Measurements from ENCODE around the gene MYBPC3. TPM values are rescaled to one million over a fixed set of nuclear protein-coding genes. Genes with fewer than 3 reads are reported as not detected.
"Not testable (repeated sequence)": the region's sequence is repeated elsewhere in the genome, so short reads cannot be mapped to it uniquely, and the experiment has no call there.

MYBPC3 gene
- total RNA-seq, 1 experiment from 2014 or later: not detected

GRCh38 chr11:47335733-47336132 is 16.8 kb downstream of the MYBPC3 start:
- no TSS peak for BruUV-seq (replicated peaks)
- H3K27ac Mint-ChIP-seq (ENCODE audit: unreplicated experiment): no peak overlapping the region
- CTCF ChIA-PET: no interaction called here

GRCh38 chr11:47334699-47335411 is 17.6 kb downstream of the MYBPC3 start:
- CTCF ChIA-PET; BruUV-seq (replicated peaks): not testable (repeated sequence)

More at GRCh38 chr11:47335733-47336132, 16.8 kb downstream of the MYBPC3 start:
- H3K9me3 Mint-ChIP-seq (ENCODE audit: low read depth, unreplicated experiment): no peaks in the 10 kb centered on the region
- intact Hi-C loops (cut with micrococcal nuclease; ENCODE audit: unreplicated experiment): no loop called here
- H3K27me3 Mint-ChIP-seq (ENCODE audit: unreplicated experiment): peaks cover 21% of the 10 kb centered on the region
- TF ChIP-seq CTCF (IDR thresholded peaks at IDR 0.05; ENCODE audit: unreplicated experiment): no peak
- H3K36me3 Mint-ChIP-seq (ENCODE audit: insufficient read depth, unreplicated experiment): peaks cover 6% of the 10 kb centered on the region
- H3K4me3 Mint-ChIP-seq (ENCODE audit: low read depth, unreplicated experiment): no peak overlapping the region
- DNase-seq: no peak
- H3K4me1 Mint-ChIP-seq (ENCODE audit: low read depth, unreplicated experiment): no peaks in the 10 kb centered on the region

DNA sequence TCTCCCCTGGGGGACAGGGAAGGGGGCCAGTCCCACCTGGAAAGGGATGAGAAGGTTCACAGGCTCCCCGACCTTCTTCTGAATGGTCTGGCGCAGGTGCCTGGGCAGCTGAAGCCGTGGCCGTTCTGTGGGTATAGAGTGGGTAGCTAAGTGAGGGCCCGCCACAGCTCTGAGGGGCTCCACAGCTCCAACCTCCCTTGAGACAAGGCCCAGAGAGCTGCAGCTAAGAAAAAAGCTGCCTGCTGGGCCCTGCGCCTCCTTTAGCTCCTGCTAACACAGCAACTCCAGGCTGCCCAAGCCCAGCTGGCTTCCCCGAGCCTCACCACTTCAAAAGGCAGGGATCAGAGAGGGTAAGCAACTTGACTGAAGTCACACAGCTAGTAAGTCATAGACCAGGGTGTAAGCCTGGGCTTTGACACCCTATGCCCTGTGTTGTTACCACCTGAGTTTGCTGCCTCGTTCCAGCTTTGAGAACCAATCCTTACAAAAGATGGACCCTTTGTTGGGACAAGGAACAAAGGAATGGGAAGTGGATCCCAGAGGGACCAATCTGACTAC is 18.5 kb downstream of the MYBPC3 start:
- no peak overlapping the region for H3K4me3 Mint-ChIP-seq (ENCODE audit: low read depth, unreplicated experiment)
- CTCF ChIA-PET: no interaction called here
- H3K4me1 Mint-ChIP-seq (ENCODE audit: low read depth, unreplicated experiment): no peaks in the 10 kb centered on the region
- TF ChIP-seq CTCF (IDR thresholded peaks at IDR 0.05; ENCODE audit: unreplicated experiment): no peak
- no TSS peak for BruUV-seq (replicated peaks)
- peaks cover 12% of the 10 kb centered on the region for H3K27me3 Mint-ChIP-seq (ENCODE audit: unreplicated experiment)
- H3K9me3 Mint-ChIP-seq (ENCODE audit: low read depth, unreplicated experiment): no peaks in the 10 kb centered on the region
- intact Hi-C loops (cut with micrococcal nuclease; ENCODE audit: unreplicated experiment): no loop called here
- no peak overlapping the region for H3K27ac Mint-ChIP-seq (ENCODE audit: unreplicated experiment)
- peaks cover 11% of the 10 kb centered on the region for H3K36me3 Mint-ChIP-seq (ENCODE audit: insufficient read depth, unreplicated experiment)
- DNase-seq: no peak

More at GRCh38 chr11:47334699-47335411, 17.6 kb downstream of the MYBPC3 start:
- peaks cover 18% of the 10 kb centered on the region for H3K27me3 Mint-ChIP-seq (ENCODE audit: unreplicated experiment)
- H3K27ac Mint-ChIP-seq (ENCODE audit: unreplicated experiment); DNase-seq; H3K4me1 Mint-ChIP-seq (ENCODE audit: low read depth, unreplicated experiment); H3K4me3 Mint-ChIP-seq (ENCODE audit: low read depth, unreplicated experiment); H3K9me3 Mint-ChIP-seq (ENCODE audit: low read depth, unreplicated experiment); intact Hi-C loops (cut with micrococcal nuclease; ENCODE audit: unreplicated experiment): not testable (repeated sequence)
- peaks cover 11% of the 10 kb centered on the region for H3K36me3 Mint-ChIP-seq (ENCODE audit: insufficient read depth, unreplicated experiment)

DNA sequence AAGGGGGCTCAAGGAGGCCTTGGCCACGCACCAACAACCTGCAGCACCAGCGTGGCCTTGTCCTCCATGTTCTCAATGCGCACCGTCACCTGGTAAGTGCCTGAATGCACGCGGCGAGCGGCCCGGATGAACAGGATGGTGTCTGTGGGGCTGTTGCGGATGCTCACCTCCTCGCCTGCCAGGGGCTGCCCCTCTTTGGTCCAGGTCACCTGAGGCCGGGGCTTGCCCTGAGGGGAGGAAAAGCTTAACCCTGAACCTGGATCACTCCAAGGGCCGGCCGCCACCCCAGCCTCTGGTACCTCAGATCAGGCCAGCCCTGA is 19.0 kb downstream of the MYBPC3 start:
- no peak for DNase-seq
- H3K4me1 Mint-ChIP-seq (ENCODE audit: low read depth, unreplicated experiment): no peaks in the 10 kb centered on the region
- no peak overlapping the region for H3K4me3 Mint-ChIP-seq (ENCODE audit: low read depth, unreplicated experiment)
- intact Hi-C loops (cut with micrococcal nuclease; ENCODE audit: unreplicated experiment): no loop called here
- no peaks in the 10 kb centered on the region for H3K9me3 Mint-ChIP-seq (ENCODE audit: low read depth, unreplicated experiment)
- peaks cover 11% of the 10 kb centered on the region for H3K36me3 Mint-ChIP-seq (ENCODE audit: insufficient read depth, unreplicated experiment)
- H3K27me3 Mint-ChIP-seq (ENCODE audit: unreplicated experiment): peaks cover 12% of the 10 kb centered on the region
- CTCF ChIA-PET: no interaction called here
- TF ChIP-seq CTCF (IDR thresholded peaks at IDR 0.05; ENCODE audit: unreplicated experiment): no peak
- no TSS peak for BruUV-seq (replicated peaks)
- H3K27ac Mint-ChIP-seq (ENCODE audit: unreplicated experiment): no peak overlapping the region

Measured in Calu3 (cell line).